Measurements from ENCODE around the gene CAPN12. TPM values are rescaled to one million over a fixed set of nuclear protein-coding genes. Genes with fewer than 3 reads are reported as not detected.

Gene CAPN12
- total and polyA plus RNA-seq, 12 donors = 0.15 to 3.6 (median 0.63) TPM

- no peaks in the 10 kb centered on the region for H3K27me3 ChIP-seq
- TF ChIP-seq, protein P1, sequence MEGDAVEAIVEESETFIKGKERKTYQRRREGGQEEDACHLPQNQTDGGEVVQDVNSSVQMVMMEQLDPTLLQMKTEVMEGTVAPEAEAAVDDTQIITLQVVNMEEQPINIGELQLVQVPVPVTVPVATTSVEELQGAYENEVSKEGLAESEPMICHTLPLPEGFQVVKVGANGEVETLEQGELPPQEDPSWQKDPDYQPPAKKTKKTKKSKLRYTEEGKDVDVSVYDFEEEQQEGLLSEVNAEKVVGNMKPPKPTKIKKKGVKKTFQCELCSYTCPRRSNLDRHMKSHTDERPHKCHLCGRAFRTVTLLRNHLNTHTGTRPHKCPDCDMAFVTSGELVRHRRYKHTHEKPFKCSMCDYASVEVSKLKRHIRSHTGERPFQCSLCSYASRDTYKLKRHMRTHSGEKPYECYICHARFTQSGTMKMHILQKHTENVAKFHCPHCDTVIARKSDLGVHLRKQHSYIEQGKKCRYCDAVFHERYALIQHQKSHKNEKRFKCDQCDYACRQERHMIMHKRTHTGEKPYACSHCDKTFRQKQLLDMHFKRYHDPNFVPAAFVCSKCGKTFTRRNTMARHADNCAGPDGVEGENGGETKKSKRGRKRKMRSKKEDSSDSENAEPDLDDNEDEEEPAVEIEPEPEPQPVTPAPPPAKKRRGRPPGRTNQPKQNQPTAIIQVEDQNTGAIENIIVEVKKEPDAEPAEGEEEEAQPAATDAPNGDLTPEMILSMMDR (IDR thresholded peaks at IDR 0.05) = no peak
- ATAC-seq = peak; percentile 17 to 41 (median 29)
- H3K4me1 ChIP-seq = peaks cover 58 to 99% (median 97%) of the 10 kb centered on the region in 9 donors
- peak overlapping the region in 3 of 10 donors; percentile 4 to 12 (median 6) for H3K4me3 ChIP-seq
- peaks cover 0 to 54% (median 4%) of the 10 kb centered on the region in 9 donors for H3K36me3 ChIP-seq
- DNase-seq = peak in 1 of 2 donors; percentile 66
- intact Hi-C loops (cut with DNase I) = loop anchor here in 2 of 10 donors (5.0 kb wide), 1 partner anchor 41 kb away; no protein-coding TSS in a partner anchor
- WGBS, 2 donors = 37 to 46% methylated on average over 19 of the region's 19 CpGs
- H3K9me3 ChIP-seq = no peaks in the 10 kb centered on the region
- peak overlapping the region; percentile 58 to 95 (median 90) for H3K27ac ChIP-seq
These were observed 50.7 kb downstream of the CAPN12 start for GRCh38 chr19:38693380-38694223.

DNA sequence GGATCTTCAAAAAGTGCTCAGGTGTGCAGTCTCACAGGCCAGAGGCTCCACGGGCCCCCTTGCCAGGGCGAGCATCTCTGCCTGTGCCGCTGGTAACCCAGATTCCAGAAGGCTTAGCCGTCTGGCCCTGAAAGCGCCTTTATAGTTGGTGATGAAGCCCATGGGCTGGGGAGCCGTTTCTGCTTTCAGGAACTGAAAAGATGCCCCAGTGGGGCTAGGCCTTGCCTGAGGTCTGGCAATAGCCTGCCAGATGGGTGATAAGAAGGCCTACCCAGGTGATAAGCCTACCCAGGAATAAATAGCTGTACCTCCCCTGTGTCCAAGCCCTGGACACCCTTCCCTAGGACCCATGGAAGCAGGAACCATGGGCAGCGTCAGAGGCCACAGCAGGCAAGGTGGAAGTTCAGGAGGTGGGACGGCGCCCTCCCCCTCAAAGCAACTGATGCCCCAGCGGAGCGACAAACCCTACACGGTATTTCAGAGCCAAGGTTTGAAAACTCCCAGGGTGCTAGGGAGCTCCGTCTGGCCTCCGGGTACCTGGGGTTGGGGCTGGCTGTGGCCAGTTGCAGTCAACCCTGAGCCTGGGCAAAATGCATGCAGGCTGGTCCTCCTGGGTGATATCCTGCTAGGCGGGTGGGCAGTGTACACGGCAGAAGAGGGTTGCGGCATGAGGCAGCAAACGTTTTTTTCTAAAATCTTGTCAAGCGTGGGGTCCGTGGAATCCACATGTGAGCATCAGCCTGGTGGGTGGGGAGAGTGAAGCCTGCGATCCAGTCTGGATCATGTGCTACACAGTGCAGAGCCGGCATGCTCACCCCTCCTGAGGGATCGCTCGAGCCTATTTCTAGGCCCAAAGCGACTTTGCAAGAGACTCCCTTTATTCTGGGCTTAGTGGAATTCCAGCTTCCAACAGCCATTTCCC lies 51.6 kb downstream of the CAPN12 start:
- H3K27me3 ChIP-seq = no peaks in the 10 kb centered on the region
- intact Hi-C loops (cut with DNase I) = loop anchor here in 2 of 10 donors (5.0 kb wide), 1 partner anchor 40 kb away; no protein-coding TSS in a partner anchor
- DNase-seq = no peak
- TF ChIP-seq, protein P1 (IDR thresholded peaks at IDR 0.05) = no peak
- peaks cover 55 to 99% (median 93%) of the 10 kb centered on the region in 9 donors for H3K4me1 ChIP-seq
- peak overlapping the region; percentile 58 to 95 (median 90) for H3K27ac ChIP-seq
- no peaks in the 10 kb centered on the region for H3K9me3 ChIP-seq
- H3K36me3 ChIP-seq = peaks cover 0 to 49% (median 4%) of the 10 kb centered on the region in 9 donors
- peak; percentile 15 to 55 (median 41) for ATAC-seq
- H3K4me3 ChIP-seq = peak overlapping the region in 1 of 10 donors; percentile 12
- WGBS, 2 donors = 46 to 47% methylated on average over 25 of the region's 25 CpGs

DNA sequence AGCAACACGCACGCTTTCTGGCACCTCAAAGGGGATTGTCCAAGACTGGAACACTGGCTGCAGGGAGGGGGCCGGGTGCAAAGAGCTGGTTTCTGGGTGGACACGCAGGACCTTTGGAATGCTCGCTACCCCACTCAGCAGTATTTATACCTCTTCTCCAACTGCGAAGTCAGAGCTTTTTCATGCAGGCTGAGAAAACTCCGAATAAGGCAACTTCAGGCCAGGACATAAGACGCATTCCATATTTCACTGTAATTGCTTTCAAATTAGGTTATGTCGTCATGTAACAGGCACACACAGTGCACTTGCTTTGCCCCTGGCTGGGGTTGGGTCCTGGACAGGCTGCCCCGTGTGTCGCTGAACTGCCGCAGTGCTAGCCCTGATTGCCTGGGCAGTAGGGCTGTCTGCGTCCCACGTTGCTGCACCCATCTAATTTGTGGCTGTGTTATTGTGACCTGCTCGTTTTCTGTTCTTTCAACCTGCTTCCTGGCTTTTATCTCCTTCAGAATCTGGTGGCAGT lies 52.3 kb downstream of the CAPN12 start:
- TF ChIP-seq, protein P1 (IDR thresholded peaks at IDR 0.05) = no peak
- no peaks in the 10 kb centered on the region for H3K27me3 ChIP-seq
- DNase-seq (no peak), ATAC-seq (peak; percentile 48 to 84 (median 64))
- H3K4me3 ChIP-seq = no peak overlapping the region
- H3K9me3 ChIP-seq = no peaks in the 10 kb centered on the region
- H3K4me1 ChIP-seq = peaks cover 49 to 99% (median 91%) of the 10 kb centered on the region in 9 donors
- intact Hi-C loops (cut with DNase I) = loop anchor here in 2 of 10 donors (5.0 kb wide), 1 partner anchor 40 kb away; no protein-coding TSS in a partner anchor
- WGBS, 2 donors = 37 to 44% methylated on average over 15 of the region's 15 CpGs
- peaks cover 0 to 42% (median 4%) of the 10 kb centered on the region in 9 donors for H3K36me3 ChIP-seq
- peak overlapping the region; percentile 58 to 95 (median 90) for H3K27ac ChIP-seq

All from heart right ventricle (tissue), 16 donors.